CD14-positive monocyte (primary cell): ENCODE results near the gene ASB16. TPM values are rescaled to one million over a fixed set of nuclear protein-coding genes. Genes with fewer than 3 reads are reported as not detected.

Source experiments
- DNase-seq, 3 donors: peaks; one replicate each; pipeline ENCODE4 v3.0.0-alpha.2; 2011 to 2022
- H2AFZ ChIP-seq: 2 replicates; pipeline ENCODE4 v1.6.0; 2012; ENCODE audit warnings: mild to moderate bottlenecking, low read depth, low read length, inconsistent platforms; ENCODE audit not compliant: insufficient read depth, poor library complexity, severe bottlenecking
- H3K27ac ChIP-seq, 2 donors: 1 replicate in 1 of 2; 2 replicates in 1 of 2; pipeline ENCODE4 v1.5.1; 2012 to 2013; ENCODE audit warnings: low read length in 2 of 2, control low read depth in 1 of 2, inconsistent platforms in 1 of 2, low read depth in 1 of 2, mild to moderate bottlenecking in 1 of 2
- H3K27me3 ChIP-seq, 2 donors: one replicate each; pipeline versions ENCODE4 v1.6.0 to v1.6.1; 2011 to 2013; ENCODE audit warnings: low read length in 2 of 2; ENCODE audit not compliant: control insufficient read depth in 2 of 2, insufficient read depth in 2 of 2
- H3K36me3 ChIP-seq, 2 donors: replicated peaks in 1 of 2; 1 replicate in 1 of 2; 2 replicates in 1 of 2; pipeline versions ENCODE4 v1.5.1 to v1.6.1; 2012 to 2013; ENCODE audit warnings: low read length in 2 of 2, control low read depth in 1 of 2, inconsistent platforms in 1 of 2, mild to moderate bottlenecking in 1 of 2; ENCODE audit not compliant: insufficient read depth in 2 of 2, control insufficient read depth in 1 of 2
- H3K4me1 ChIP-seq, 2 donors: 1 replicate in 1 of 2; 2 replicates in 1 of 2; pipeline versions ENCODE4 v1.5.1 to v1.6.1; 2012 to 2013; ENCODE audit warnings: low read length in 2 of 2, control low read depth in 1 of 2, inconsistent platforms in 1 of 2, mild to moderate bottlenecking in 1 of 2, moderate library complexity in 1 of 2; ENCODE audit not compliant: insufficient read depth in 2 of 2, control insufficient read depth in 1 of 2
- H3K4me2 ChIP-seq: replicated peaks from 2 replicates; pipeline ENCODE3; 2012; ENCODE audit warnings: low read length, moderate library complexity, mild to moderate bottlenecking; ENCODE audit not compliant: poor library complexity, severe bottlenecking; ENCODE audit errors: extremely low read depth
- H3K4me3 ChIP-seq, 3 experiments: fragments of 200-600 bp in 1 of 3; sonication (generic) in 1 of 3; replicated peaks in 1 of 3; 1 replicate in 2 of 3; 2 replicates in 1 of 3; pipeline ENCODE4 v1.5.1; 2011 to 2013; ENCODE audit warnings: low read length in 3 of 3, mild to moderate bottlenecking in 3 of 3, control low read depth in 2 of 3, low read depth in 2 of 3, inconsistent platforms in 1 of 3, moderate library complexity in 1 of 3
- H3K79me2 ChIP-seq: 2 replicates; pipeline ENCODE4 v1.6.0; 2012; ENCODE audit warnings: mild to moderate bottlenecking, control low read depth, inconsistent platforms, low read length, moderate library complexity; ENCODE audit not compliant: insufficient read depth
- H3K9ac ChIP-seq: 2 replicates; pipeline ENCODE4 v1.6.0; 2017; ENCODE audit warnings: low read length, mild to moderate bottlenecking; ENCODE audit not compliant: insufficient read depth, poor library complexity, severe bottlenecking
- H3K9me3 ChIP-seq, 2 donors: replicated peaks in 1 of 2; 1 replicate in 1 of 2; 2 replicates in 1 of 2; pipeline versions ENCODE4 v1.5.1 to v1.6.1; 2012 to 2013; ENCODE audit warnings: low read length in 2 of 2, control low read depth in 1 of 2; ENCODE audit not compliant: control insufficient read depth in 1 of 2, insufficient read depth in 1 of 2
- H4K20me1 ChIP-seq: 2 replicates; pipeline ENCODE4 v1.6.0; 2012; ENCODE audit warnings: mild to moderate bottlenecking, low read length, control low read depth, moderate library complexity; ENCODE audit not compliant: insufficient read depth
- H3K27ac Mint-ChIP-seq, 7 donors: one replicate each; pipeline ENCODE4 v1.8.0; 2020; ENCODE audit warnings: mild to moderate bottlenecking in 7 of 7, mixed read lengths in 7 of 7, moderate library complexity in 6 of 7, inconsistent platforms in 2 of 7
- H3K27me3 Mint-ChIP-seq, 3 donors: one replicate each; pipeline ENCODE4 v1.8.0; 2021 to 2022; ENCODE audit warnings: low read depth in 3 of 3, mild to moderate bottlenecking in 3 of 3, mixed read lengths in 3 of 3, moderate library complexity in 3 of 3, inconsistent platforms in 1 of 3
- H3K36me3 Mint-ChIP-seq, 2 donors: one replicate each; pipeline ENCODE4 v1.8.0; 2020; ENCODE audit warnings: mixed read lengths in 2 of 2, inconsistent platforms in 1 of 2, mild to moderate bottlenecking in 1 of 2
- H3K4me1 Mint-ChIP-seq: one replicate; pipeline ENCODE4 v1.8.0; 2020; ENCODE audit warnings: mild to moderate bottlenecking, mixed read lengths
- H3K4me3 Mint-ChIP-seq, 2 donors: one replicate each; pipeline ENCODE4 v1.8.0; 2020; ENCODE audit warnings: mild to moderate bottlenecking in 2 of 2, mixed read lengths in 2 of 2, moderate library complexity in 1 of 2
- H3K9me3 Mint-ChIP-seq, 7 donors: one replicate each; pipeline ENCODE4 v1.8.0; 2020 to 2022; ENCODE audit warnings: mixed read lengths in 7 of 7, mild to moderate bottlenecking in 6 of 7, moderate library complexity in 6 of 7, inconsistent platforms in 2 of 7
- CTCF ChIP-seq: fragments of 200-600 bp; IDR thresholded peaks from one replicate; pipeline ENCODE4 v1.8.0; 2022; ENCODE audit warnings: antibody characterized with exemption, mild to moderate bottlenecking
- WGBS: methylation state at CpG from one replicate; pipeline ENCODE4 v1.1.5; 2013; ENCODE audit warnings: missing lambda C conversion rate; ENCODE audit not compliant: insufficient coverage; 5-methylcytosine and 5-hydroxymethylcytosine counted together
- intact Hi-C, 2 donors: fragments of 100-400 bp; cut with micrococcal nuclease; formaldehyde crosslinking; loops; one replicate each; pipeline versions ENCODE4 v1.15.0 to v1.15.1; 2023
- polyA plus RNA-seq, 3 donors: library from polyadenylated mRNA; depleted of rRNA in 1 of 3; unstranded in 2 of 3; stranded (reverse) in 1 of 3; fragments of 300-500 nt in 2 of 3; fragments of >200 nt in 1 of 3; fragmentation: Illumina TruSeq in 2 of 3; gene quantifications; 1 replicate in 2 of 3; 2 replicates in 1 of 3; pipeline ENCODE4 v1.2.3, GENCODE V29; 2012 to 2021

Gene ASB16
- polyA plus RNA-seq, 3 donors = not detected

GRCh38 chr17:44221862-44222111 is 51.3 kb downstream of the ASB16 start:
- Histone ChIP-seq H4K20me1 (peaks cover 15% of the 10 kb centered on the region), H2AFZ (peak overlapping the region; percentile 85), H3K9me3 (no peaks in the 10 kb centered on the region), H3K27ac (peak overlapping the region; percentile 83 to 87), H3K4me3 (peak overlapping the region; percentile 90 to 95 (median 92)), H3K9ac (peak overlapping the region; percentile 82), H3K27me3 (no peaks in the 10 kb centered on the region), H3K79me2 (peaks cover 37% of the 10 kb centered on the region), H3K4me2 (peak overlapping the region; percentile 100), H3K4me1 (peaks cover 25 to 30% of the 10 kb centered on the region in 2 donors), H3K36me3 (peaks cover 0 to 1% of the 10 kb centered on the region in 2 donors)
- no peak for TF ChIP-seq CTCF
- Mint-ChIP-seq H3K27ac (peak overlapping the region; percentile 89 to 96 (median 94)), H3K4me3 (peak overlapping the region; percentile 95 to 97), H3K4me1 (peaks cover 25% of the 10 kb centered on the region), H3K9me3 (peaks cover 0 to 2% (median 0%) of the 10 kb centered on the region in 7 donors), H3K36me3 (peaks cover 4 to 6% of the 10 kb centered on the region in 2 donors), H3K27me3 (peaks cover 5 to 15% (median 9%) of the 10 kb centered on the region in 3 donors)
- WGBS = 0% methylated on average over 6 of the region's 17 CpGs
- intact Hi-C loops = no loop called here
- no peak for DNase-seq

- H3K27ac ChIP-seq = peak overlapping the region; percentile 83 to 87
- peaks cover 32% of the 10 kb centered on the region for H3K79me2 ChIP-seq
- H3K4me3 ChIP-seq = peak overlapping the region; percentile 90 to 95 (median 92)
- peaks cover 5 to 15% (median 9%) of the 10 kb centered on the region in 3 donors for H3K27me3 Mint-ChIP-seq
- peaks cover 20% of the 10 kb centered on the region for H3K4me1 Mint-ChIP-seq
- no peaks in the 10 kb centered on the region for H3K9me3 ChIP-seq
- peak overlapping the region; percentile 89 to 96 (median 94) for H3K27ac Mint-ChIP-seq
- H3K4me3 Mint-ChIP-seq = peak overlapping the region; percentile 95 to 97
- intact Hi-C loops = no loop called here
- H3K36me3 Mint-ChIP-seq = peaks cover 0 to 3% of the 10 kb centered on the region in 2 donors
- peak overlapping the region; percentile 100 for H3K4me2 ChIP-seq
- peaks cover 10% of the 10 kb centered on the region for H4K20me1 ChIP-seq
- H3K9me3 Mint-ChIP-seq = peaks cover 0 to 2% (median 0%) of the 10 kb centered on the region in 7 donors
- H2AFZ ChIP-seq = peak overlapping the region; percentile 85
- no peaks in the 10 kb centered on the region for H3K27me3 ChIP-seq
- WGBS = under 1% methylated on average over 34 of the region's 36 CpGs
- peak overlapping the region; percentile 82 for H3K9ac ChIP-seq
- DNase-seq = peak; percentile 37 to 58 (median 56)
- peak; percentile 17 for TF ChIP-seq CTCF
- no peaks in the 10 kb centered on the region for H3K36me3 ChIP-seq
- peaks cover 20 to 25% of the 10 kb centered on the region in 2 donors for H3K4me1 ChIP-seq
Measured at GRCh38 chr17:44222112-44222869, 51.8 kb downstream of the ASB16 start.
